GM18870 (cell line): Measurements from ENCODE around the gene AMPD3.

Source experiments
- ATAC-seq: cut with Tn5 transposase; IDR thresholded peaks from one replicate; pipeline ENCODE4 v1.9.1; 2021; ENCODE audit warnings: moderate library complexity; ENCODE audit not compliant: unreplicated experiment

AMPD3 gene

DNA sequence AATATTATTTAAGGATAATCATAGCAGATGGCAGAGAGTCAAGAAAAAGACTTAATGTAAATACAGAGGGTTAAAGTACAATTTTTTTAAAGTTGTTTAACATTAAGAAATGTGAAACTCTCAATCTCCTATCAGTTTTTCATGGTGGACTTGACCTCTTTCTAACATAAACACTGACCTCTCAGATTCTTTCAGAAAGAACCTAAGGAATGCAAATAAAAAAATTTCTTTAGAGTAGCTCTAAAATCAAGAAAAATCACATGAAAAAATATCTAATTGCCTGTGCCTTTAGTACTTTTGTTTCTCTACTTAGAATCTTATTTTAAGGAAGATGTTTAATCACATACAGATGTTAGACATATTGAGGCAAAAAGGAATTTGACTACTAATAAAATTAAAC lies 73.1 kb downstream of the AMPD3 start:
- ATAC-seq = no peak

DNA sequence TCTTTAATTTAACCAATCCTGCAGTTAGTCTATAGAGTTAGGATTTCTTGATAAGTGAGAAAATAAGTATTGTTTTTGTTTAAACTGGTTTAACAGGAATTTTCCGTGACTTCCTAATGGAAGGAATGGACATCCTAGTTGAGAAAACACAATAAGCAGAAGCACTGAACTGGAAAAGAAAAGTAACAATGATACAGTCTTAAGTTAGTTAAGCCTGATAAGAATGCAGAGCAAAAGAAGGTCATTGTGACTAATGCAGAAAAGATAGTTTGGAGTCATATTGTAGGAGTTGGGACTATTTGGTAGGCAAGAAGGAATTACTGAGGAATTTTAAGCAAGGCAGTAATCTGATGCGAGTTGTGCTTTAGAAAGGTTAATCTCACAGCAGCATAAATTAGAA lies 74.2 kb downstream of the AMPD3 start:
- no peak for ATAC-seq

DNA sequence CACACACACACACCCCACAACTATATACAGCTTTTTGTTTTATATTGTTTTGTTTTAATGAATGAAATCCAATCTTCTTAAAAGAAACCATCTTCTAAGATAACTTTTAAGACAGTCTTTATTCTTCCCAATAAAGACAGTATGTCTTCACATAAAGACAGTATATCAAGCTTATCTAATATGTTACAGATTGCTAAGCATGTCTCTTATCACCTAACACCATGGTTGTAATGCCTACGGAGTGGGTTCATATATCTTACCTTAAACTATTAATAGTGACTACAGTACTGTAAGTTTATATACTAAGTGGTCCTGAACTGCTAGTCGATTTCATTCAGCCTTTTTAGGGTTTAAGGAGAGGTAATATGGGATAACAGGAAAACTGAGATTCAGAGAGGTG lies 77.5 kb downstream of the AMPD3 start:
- no peak for ATAC-seq

DNA sequence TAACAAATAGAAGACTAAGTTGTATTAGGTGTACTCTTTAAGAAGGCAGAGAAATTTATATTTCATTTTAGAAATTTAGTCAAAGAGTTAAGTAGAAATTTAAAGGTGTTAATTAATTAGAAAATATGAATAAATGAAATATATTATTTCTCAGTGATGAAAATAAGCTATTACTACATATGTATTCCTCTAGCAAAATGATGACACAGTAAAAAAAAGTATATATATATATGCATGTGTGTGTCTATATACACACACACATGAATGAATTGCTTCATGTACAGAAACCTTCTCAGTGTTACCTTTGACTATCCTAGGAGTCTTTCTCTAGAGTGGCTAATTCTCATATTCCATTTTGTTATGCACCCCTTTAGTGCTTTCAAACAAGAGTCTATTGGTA lies 78.3 kb downstream of the AMPD3 start:
- ATAC-seq = no peak

DNA sequence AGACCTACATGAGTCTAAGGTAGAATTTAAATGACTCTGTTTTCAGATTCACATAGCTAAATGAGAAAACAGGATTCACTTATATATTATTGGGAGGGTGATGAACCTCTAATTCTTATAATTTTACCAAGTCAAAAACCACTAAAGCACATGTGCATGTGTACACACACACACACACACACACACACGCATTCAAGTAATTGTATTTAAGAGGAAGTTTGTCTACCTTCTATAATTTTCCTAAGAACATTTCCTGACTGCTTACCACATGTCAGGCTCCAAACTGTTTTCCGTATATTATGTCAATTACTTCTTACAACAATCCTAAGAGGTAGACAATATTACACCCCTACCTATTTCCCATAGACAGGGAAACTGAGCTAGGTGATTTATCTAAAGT lies 79.3 kb downstream of the AMPD3 start:
- ATAC-seq = no peak

DNA sequence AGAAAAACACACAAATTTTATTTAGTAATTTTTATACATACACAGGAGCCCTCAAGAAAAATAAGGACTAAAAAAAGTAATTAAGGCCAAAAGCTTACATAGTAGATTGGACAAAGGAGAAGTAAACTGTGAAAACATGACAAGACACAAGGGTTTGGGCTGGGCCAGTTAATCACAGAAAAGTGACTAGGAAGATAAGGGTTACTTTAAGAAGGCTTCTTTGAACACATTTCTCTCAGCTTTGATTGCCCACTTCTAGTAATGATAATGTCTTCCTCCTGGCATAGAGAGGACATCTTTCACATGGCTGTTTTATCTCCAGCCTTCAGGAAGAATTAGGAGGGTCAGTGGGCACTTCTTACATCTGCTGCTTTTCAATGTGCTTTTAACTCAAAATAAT lies 82.5 kb downstream of the AMPD3 start:
- no peak for ATAC-seq

DNA sequence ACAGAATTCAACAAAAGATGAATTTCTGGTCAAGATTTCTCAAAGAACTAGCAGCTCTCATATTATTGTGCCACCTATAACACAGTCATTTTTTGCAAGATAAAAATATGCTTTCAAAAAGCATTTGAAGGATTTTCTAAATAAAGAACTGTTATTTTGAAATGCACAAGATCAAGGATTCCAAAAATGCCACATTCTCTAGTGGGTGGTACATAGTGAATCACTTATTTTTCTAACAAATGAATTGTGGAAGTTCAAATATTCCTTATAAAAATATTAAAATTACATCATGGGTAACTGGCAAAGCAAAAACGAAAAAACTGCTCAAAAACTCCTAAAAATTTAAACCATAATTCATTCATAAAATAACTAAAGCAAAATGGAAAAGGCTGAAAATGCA lies 83.9 kb downstream of the AMPD3 start:
- ATAC-seq = no peak

DNA sequence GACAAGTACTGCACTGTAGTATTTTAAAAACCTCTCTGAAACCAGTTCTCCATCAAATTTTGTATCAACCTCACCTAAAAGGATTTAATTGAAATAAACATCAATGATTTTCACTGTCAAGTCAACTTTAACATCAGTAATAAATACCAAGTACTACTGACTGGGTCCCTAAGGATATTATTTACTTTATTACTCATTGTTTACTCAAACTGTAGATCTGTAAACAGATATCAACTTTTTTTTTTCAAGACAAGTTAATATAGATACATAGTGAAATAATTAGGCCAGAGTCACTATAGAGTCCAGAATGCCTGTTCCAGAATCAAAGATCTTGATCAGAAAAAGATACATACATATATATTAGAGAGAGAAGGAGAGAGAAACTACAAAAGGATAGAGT lies 84.3 kb downstream of the AMPD3 start:
- ATAC-seq = no peak

DNA sequence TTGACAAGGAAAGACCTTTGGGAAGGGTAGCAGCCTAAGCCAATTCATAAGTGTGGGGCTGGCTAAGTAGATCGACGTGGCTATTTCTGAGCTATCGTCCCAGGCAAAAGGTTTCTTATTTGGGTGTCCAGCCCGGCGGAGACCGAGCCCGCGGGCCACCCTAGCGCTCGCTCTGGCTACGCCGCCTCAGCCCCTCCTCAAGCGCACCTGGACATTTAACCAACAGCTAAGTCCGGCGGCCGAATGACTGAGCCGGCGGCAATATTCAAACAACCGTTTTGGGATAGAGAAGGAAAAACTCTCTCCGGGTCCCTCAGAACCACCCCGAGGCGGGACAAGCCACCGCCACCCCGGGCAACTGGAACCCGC lies 85.5 kb downstream of the AMPD3 start:
- ATAC-seq = peak; percentile 19

DNA sequence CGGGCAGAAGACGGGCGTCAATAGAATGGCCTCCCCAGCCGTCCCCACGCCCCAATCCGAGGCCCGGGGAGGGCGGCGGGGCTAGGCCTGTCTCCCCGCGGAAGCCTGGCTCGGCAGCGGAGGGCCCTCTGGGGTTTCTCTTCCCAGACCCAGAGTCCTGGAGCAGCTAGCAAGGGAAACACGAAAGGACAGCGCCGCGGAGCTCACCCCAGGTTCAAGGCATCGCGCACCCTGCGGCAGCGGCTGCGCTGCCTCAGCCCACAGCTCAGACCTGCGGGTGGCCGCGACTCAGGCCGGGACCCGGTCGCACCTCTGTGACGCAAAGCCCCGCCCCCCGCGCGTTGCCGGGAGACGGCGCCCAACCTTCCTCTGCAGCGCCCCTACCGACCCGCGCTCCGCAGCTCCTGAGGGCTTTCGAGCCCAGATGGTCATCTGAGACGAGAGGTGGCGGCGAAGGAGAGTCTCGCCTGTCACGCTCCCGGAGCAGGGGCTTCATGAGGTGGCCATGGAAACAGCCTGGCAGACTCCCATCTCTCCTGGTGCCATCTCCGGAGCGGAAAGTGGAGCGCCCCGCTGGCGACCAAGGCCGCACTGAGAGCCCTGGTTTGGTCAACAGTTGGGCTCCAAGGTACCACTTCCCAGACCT lies 86.0 kb downstream of the AMPD3 start, which contains the start of gene RNF141:
RNF141 (minus strand) TSS at position 273 of the 646 bp plus-strand sequence. CDS start 7,029 bp downstream, outside the sequence.
- peak; percentile 84 for ATAC-seq

DNA sequence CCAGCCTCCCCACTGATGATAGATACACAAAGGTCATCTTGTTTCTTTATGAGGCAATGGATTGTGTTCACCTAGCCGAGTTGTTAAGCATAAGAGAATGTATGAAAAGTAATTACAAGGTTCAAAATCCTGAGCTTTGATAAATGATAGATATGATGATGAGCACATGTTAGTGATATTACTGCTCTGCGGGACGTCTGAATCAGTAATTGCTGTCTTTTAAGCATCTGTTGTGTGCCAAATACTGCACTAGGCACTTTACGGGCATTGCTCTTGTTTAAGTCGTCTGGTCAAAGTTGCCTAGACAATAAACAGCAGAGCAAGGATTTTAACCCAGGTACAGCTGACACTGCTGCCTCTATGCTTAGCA lies 86.5 kb downstream of the AMPD3 start:
- no peak for ATAC-seq

DNA sequence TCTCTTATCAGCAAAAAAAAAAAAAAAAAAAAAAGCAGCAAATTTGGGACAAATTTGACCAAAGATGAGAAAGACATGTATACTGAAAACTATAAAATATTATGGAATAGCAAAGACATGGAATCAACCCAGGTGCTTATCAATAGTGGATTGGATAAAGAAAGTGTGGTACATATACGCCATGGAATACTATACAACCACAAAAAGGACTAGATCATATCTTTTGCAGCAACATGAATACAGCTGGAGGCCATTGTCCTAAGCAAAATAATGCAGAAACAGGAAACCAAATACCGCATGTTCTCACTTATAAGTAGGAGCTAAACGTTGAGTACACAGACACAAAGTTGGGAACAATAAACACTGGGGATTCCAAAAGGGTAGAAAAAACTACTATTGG lies 87.7 kb downstream of the AMPD3 start:
- ATAC-seq = no peak

DNA sequence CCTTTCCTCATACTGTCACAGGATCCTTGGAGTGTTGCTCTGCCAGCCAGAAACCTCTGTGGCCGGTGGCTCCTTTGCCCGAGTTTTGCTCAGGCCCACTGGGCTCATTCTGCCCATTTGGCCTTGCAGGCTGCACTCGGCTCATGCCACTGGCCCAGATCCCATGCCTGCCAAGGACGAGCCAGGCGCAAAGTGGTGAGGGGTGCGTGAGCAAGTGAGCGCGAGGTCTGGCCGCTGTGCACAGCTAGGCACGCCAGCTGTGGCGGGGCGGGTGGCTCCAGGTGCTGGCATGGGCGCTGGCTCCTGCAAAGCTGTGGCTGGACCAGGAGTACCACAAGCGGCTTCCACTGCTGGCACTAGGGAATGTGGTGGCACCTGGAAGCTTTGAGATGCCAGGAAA lies 88.7 kb downstream of the AMPD3 start:
- no peak for ATAC-seq

DNA sequence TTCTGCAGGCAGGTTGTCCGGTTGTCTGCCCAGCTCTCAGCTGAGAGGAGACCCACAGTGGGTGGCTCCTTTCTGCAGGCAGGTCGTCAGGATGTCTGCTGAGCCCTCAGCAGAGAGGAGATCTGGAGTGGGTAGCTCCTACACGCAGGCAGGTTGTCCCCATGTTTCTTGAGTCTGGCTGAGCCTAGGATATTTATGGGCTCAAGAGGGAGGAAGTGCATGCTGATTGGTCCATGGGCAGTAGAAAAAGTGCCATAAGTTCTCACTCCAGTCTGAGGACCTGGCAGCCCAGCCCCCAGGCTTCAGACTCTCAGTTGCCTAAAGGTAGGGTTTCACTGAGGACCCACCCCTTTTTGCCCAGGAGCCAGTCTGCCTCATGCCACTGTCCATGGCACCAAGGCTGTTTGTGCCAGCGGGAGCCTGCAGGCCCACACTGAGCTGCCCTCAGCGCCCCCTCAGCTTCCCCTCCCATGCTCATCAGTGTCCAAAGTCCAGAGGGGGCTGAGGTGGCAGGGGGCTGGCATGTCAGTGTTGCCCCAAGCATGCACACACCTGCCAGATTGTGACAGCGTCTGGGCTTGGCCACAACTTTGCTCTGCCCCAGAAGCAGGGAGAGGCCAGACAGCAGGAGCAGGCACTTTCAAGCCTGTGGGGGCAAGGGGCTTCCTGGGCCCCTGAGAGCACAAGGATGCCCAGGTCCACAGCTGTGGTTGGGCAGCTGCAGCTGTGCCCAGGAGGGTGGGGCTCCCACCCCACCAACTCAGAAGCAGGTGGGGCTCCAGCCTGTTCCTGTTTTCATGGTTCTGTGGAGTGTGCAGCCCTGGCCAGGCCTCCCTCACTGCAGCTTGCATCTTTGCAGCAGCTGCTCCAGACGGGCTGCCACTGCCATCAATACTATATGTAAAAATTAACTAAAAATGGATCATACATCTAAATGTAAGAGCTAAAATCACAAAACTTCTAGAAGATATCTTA lies 89.7 kb downstream of the AMPD3 start:
- no peak for ATAC-seq

DNA sequence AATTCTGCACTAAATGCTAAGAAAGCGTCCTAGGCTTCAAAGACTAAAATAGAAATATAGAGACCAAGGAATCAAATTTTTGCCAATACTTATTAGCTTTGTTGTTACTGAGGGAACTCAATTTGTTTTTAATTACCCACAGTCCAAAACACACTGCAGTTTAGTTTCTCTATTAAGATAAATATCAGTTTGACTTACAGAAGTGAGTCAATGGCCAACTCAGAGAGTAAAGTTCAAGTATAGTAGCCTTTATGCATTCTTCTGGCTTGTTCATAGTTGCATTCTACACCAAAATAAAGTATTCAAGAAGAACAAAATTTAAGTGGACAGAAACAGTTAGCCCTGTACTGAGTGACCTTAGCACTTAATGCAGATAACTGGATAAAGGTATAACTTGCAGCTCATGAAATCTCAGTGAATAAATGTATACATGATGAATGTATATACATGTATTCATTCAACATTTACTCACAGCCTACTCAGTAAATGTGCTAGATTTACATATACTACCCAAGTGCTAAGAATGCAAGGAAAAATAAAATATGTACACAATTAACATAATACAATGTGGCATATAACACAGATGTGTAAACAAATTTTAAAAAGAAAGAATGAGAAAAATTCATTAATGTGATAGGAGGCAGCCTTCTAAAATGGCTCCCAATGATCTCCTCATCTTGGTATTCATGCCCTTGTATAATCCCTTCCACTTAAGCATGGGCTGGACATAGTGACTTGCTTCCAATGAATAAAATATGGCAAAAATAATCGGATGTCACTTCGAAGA lies 95.6 kb downstream of the AMPD3 start:
- no peak for ATAC-seq

DNA sequence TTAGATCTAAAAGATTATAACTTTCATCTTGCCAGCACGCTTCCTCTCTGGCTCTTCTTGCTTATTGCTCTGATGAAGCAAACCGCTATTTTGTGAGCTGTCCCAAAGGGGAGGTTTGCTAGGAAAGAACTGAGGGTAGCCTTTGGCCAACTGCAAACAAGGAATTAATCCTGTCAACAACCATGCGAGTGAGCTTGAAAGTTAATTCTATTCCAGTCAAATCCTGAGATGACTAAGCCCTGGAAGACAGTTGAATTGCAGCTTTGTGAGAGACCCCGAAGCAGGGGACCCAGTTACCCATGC lies 96.2 kb downstream of the AMPD3 start:
- ATAC-seq = no peak

DNA sequence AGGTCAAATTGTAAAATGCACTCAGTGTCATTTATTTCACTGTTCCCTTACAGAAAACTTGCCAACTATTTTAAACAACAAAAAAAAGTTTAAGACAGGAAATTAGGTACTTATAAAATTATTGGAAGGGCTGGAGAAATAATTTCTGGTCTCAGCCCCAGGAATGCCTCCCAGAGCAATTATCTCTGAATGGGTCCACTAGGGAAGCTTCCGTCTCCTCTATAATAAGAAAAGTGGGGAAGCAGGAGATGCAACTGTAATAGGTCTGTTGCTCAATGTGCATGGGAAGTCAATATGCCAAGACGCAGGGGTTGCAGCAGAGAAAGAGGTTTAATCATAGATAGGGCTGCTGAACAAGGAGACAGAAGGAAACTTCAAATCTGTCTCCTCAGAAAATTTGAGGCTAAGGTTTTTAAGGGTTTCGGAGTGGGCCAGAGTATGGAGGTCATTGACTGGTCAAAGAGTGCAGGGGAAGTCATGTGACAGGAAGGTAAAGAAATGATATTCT lies 96.8 kb downstream of the AMPD3 start:
- no peak for ATAC-seq

DNA sequence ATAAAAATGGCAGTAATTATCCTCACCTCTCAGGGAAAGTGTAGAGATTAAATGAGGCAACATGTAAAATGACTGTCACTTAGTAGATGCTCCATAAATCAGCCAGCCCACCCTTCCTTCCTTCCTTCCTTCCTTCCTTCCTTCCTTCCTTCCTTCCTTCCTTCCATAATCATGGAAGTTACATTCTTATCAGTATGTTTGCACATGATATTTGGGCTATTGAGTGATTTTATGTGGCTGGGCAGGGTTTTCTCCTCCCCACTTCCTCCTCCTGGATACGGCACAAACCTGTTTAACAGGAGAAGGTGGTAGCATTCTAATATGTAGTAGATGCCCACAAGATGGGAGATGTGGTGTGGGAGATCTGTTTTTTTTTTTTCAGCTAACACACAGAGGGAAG lies 101.5 kb downstream of the AMPD3 start:
- ATAC-seq = no peak
